ENCODE results near the gene ANKS3. TPM values are rescaled to one million over a fixed set of nuclear protein-coding genes. Genes with fewer than 3 reads are reported as not detected.

The ANKS3 gene
- 24.5 to 28.4 TPM (median 25.3 TPM) in 5 replicates for total RNA-seq (2022; extraction: Qiagen RNA extraction)

GRCh38 chr16:4734063-4734729 is at the start of gene ANKS3, which contains the start of gene DNAAF8:
ANKS3 (minus strand) TSS chr16:4734271; CDS start chr16:4730149, 4,122 bp downstream.
DNAAF8 (plus strand) TSS chr16:4734537; CDS start chr16:4736515, 1,978 bp downstream.

GRCh38 chr16:4766875-4767628 is 33.0 kb upstream of the ANKS3 start, which contains the start of gene ZNF500:
ZNF500 (minus strand) TSS chr16:4767162; CDS start chr16:4765978, 1,184 bp downstream.

GRCh38 chr16:4693296-4693955 is 40.6 kb downstream of the ANKS3 start, which contains the start of gene NUDT16L1:
NUDT16L1 (plus strand) TSS chr16:4693562; CDS start chr16:4693727, 165 bp downstream.

Other genes starting within 250 kb of the ANKS3 start
- 13.8 to 15.2 TPM (median 14.7 TPM) in 5 replicates for gene CDIP1, start 195.5 kb downstream of the ANKS3 start, total RNA-seq (2022; extraction: Qiagen RNA extraction)
- gene C16orf96, start 177.9 kb downstream of the ANKS3 start, total RNA-seq (2022; extraction: Qiagen RNA extraction) = 0.02 to 0.06 TPM (median 0.04 TPM) in 5 replicates
- gene UBALD1, start 119.4 kb downstream of the ANKS3 start, total RNA-seq (2022; extraction: Qiagen RNA extraction) = 37.2 to 67.4 TPM (median 63.7 TPM) in 5 replicates
- 38.6 to 45.5 TPM (median 45.1 TPM) in 5 replicates for gene MGRN1, start 109.4 kb downstream of the ANKS3 start, total RNA-seq (2022; extraction: Qiagen RNA extraction)
- gene NUDT16L1, start 40.7 kb downstream of the ANKS3 start, total RNA-seq (2022; extraction: Qiagen RNA extraction) = 19.3 to 27.6 TPM (median 26.4 TPM) in 5 replicates
- gene DNAAF8, start 266 bp upstream of the ANKS3 start, total RNA-seq (2022; extraction: Qiagen RNA extraction) = 0.87 to 1.6 TPM (median 1.3 TPM) in 5 replicates
- 7.8 to 9.5 TPM (median 8.5 TPM) in 5 replicates for gene ZNF500, start 32.9 kb upstream of the ANKS3 start, total RNA-seq (2022; extraction: Qiagen RNA extraction)
- gene SEPTIN12, start 54.1 kb upstream of the ANKS3 start, total RNA-seq (2022; extraction: Qiagen RNA extraction) = 0.24 TPM in 1 of 5 replicates, not detected in the others
- not detected in 5 replicates for gene SMIM22, start 61.1 kb upstream of the ANKS3 start, total RNA-seq (2022; extraction: Qiagen RNA extraction)
- gene ROGDI, start 68.4 kb upstream of the ANKS3 start, total RNA-seq (2022; extraction: Qiagen RNA extraction) = 10.6 to 15.4 TPM (median 14.2 TPM) in 5 replicates
- gene GLYR1, start 113.0 kb upstream of the ANKS3 start, total RNA-seq (2022; extraction: Qiagen RNA extraction) = 38.0 to 44.6 TPM (median 39.7 TPM) in 5 replicates
- 25.8 to 27.0 TPM (median 26.5 TPM) in 5 replicates for gene UBN1, start 113.2 kb upstream of the ANKS3 start, total RNA-seq (2022; extraction: Qiagen RNA extraction)
- gene PPL, start 202.9 kb upstream of the ANKS3 start, total RNA-seq (2022; extraction: Qiagen RNA extraction) = 4.7 to 6.0 TPM (median 5.4 TPM) in 5 replicates
- 0.01 to 0.03 TPM (median 0.03 TPM) in 5 replicates for gene SEC14L5, start 224.1 kb upstream of the ANKS3 start, total RNA-seq (2022; extraction: Qiagen RNA extraction)